ENCODE results near the gene OR4K2.
"Not testable (repeated sequence)": the region's sequence is repeated elsewhere in the genome, so short reads cannot be mapped to it uniquely, and the experiment has no call there.

Gene OR4K2, protein sequence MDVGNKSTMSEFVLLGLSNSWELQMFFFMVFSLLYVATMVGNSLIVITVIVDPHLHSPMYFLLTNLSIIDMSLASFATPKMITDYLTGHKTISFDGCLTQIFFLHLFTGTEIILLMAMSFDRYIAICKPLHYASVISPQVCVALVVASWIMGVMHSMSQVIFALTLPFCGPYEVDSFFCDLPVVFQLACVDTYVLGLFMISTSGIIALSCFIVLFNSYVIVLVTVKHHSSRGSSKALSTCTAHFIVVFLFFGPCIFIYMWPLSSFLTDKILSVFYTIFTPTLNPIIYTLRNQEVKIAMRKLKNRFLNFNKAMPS

GRCh38 chr14:19874842-19875241 lies at the start of gene OR4K2:
OR4K2 (plus strand) TSS chr14:19875142; CDS start chr14:19876268, 1,126 bp downstream.
- Histone ChIP-seq H3K27ac (ENCODE audit: low read depth, low read length) (no peak within 1 kb of the TSS), H3K9ac (ENCODE audit: low read length) (no peak within 1 kb of the TSS), H3K4me1 (ENCODE audit: control insufficient read depth, insufficient read depth, low read length) (no peaks in the 10 kb centered on the region), H3K4me3 (ENCODE audit: low read depth, low read length) (no peak within 1 kb of the TSS), H3K9me3 (ENCODE audit: control insufficient read depth, insufficient read depth, low read depth, low read length) (peaks cover 14% of the 10 kb centered on the region; the same call in 1 of the 2 replicates), H3K27me3 (ENCODE audit: control insufficient read depth, insufficient read depth, low read length) (no peaks in the 10 kb centered on the region; the same call in 1 of the 2 replicates), H3K36me3 (ENCODE audit: control insufficient read depth, insufficient read depth, low read length) (no peaks in the 10 kb centered on the region)

- H3K9me3 ChIP-seq (ENCODE audit: control insufficient read depth, insufficient read depth, low read depth, low read length): peaks cover 14% of the 10 kb centered on the region; the same call in 1 of the 2 replicates
- not testable (repeated sequence) for H3K36me3 ChIP-seq (ENCODE audit: control insufficient read depth, insufficient read depth, low read length); H3K9ac ChIP-seq (ENCODE audit: low read length); H3K27me3 ChIP-seq (ENCODE audit: control insufficient read depth, insufficient read depth, low read length); H3K4me3 ChIP-seq (ENCODE audit: low read depth, low read length); H3K4me1 ChIP-seq (ENCODE audit: control insufficient read depth, insufficient read depth, low read length); H3K27ac ChIP-seq (ENCODE audit: low read depth, low read length)
These were observed 47.2 kb upstream of the OR4K2 start for GRCh38 chr14:19827626-19828244.

DNA sequence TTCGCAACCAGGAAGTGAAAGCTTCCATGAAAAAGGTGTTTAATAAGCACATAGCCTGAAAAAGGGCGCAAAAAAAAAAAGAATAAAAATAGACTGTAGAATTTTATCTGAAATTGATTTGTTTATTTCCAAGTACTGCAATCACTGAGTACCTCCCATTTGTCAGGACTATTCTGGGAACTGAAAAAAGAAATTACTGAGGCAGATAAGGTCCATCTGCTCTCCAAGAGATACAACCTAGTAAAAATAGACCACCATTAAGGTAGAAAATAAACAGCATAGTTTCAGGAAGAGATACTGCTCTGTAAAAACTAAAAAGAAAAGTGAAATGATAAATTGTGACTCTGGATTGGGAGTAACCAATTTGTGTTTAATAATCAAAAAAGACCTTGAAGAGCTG lies 46.6 kb upstream of the OR4K2 start:
- peaks cover 14% of the 10 kb centered on the region; the same call in 1 of the 2 replicates for H3K9me3 ChIP-seq (ENCODE audit: control insufficient read depth, insufficient read depth, low read depth, low read length)
- H3K27me3 ChIP-seq (ENCODE audit: control insufficient read depth, insufficient read depth, low read length): no peaks in the 10 kb centered on the region
- no peak overlapping the region for H3K27ac ChIP-seq (ENCODE audit: low read depth, low read length)
- H3K9ac ChIP-seq (ENCODE audit: low read length): no peak overlapping the region
- no peak overlapping the region for H3K4me3 ChIP-seq (ENCODE audit: low read depth, low read length)
- no peaks in the 10 kb centered on the region for H3K4me1 ChIP-seq (ENCODE audit: control insufficient read depth, insufficient read depth, low read length)
- no peaks in the 10 kb centered on the region for H3K36me3 ChIP-seq (ENCODE audit: control insufficient read depth, insufficient read depth, low read length)

DNA sequence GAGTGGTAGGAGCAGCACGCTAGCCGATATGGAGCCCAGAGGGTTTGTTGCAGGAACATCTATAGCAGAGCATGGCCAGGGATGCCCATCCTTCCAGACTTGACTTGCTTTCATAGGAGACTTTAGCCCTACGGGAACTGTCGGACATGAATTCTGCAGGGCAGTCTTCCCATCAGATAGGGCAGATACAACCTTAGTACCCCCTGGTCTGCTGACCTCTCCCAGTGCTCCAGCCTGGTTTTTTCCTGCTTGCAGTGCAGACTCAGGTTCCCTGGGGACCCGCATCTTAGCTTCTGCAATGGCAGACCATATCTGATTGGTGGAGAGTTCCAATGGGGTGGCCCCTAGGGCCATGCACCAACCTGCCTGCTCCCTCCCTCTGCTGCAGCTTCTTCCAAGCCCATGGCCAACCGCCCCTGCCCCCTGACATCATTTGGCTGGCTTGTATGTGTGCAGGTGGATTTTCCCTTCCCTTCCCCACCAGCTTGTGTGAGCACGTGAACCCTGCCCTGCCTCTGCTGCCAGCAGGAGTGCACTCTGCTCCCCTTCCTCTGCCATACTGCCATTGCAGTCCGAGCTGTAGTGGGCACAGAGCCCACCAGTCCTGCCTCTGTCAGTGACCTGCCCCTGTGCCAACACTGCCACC lies 40.6 kb upstream of the OR4K2 start:
- not testable (repeated sequence) for H3K27ac ChIP-seq (ENCODE audit: low read depth, low read length); H3K36me3 ChIP-seq (ENCODE audit: control insufficient read depth, insufficient read depth, low read length); H3K27me3 ChIP-seq (ENCODE audit: control insufficient read depth, insufficient read depth, low read length); H3K4me1 ChIP-seq (ENCODE audit: control insufficient read depth, insufficient read depth, low read length); H3K9ac ChIP-seq (ENCODE audit: low read length); H3K4me3 ChIP-seq (ENCODE audit: low read depth, low read length)
- peaks cover 37% of the 10 kb centered on the region; the same call in 1 of the 2 replicates for H3K9me3 ChIP-seq (ENCODE audit: control insufficient read depth, insufficient read depth, low read depth, low read length)

GRCh38 chr14:19838433-19838832 lies 36.5 kb upstream of the OR4K2 start:
- H3K27me3 ChIP-seq (ENCODE audit: control insufficient read depth, insufficient read depth, low read length): no peaks in the 10 kb centered on the region; the same call in 1 of the 2 replicates
- no peak overlapping the region for H3K27ac ChIP-seq (ENCODE audit: low read depth, low read length)
- H3K4me3 ChIP-seq (ENCODE audit: low read depth, low read length): no peak overlapping the region
- H3K9ac ChIP-seq (ENCODE audit: low read length): no peak overlapping the region
- peaks cover 39% of the 10 kb centered on the region; the same call in 1 of the 2 replicates for H3K9me3 ChIP-seq (ENCODE audit: control insufficient read depth, insufficient read depth, low read depth, low read length)
- no peaks in the 10 kb centered on the region for H3K4me1 ChIP-seq (ENCODE audit: control insufficient read depth, insufficient read depth, low read length)
- no peaks in the 10 kb centered on the region for H3K36me3 ChIP-seq (ENCODE audit: control insufficient read depth, insufficient read depth, low read length)

DNA sequence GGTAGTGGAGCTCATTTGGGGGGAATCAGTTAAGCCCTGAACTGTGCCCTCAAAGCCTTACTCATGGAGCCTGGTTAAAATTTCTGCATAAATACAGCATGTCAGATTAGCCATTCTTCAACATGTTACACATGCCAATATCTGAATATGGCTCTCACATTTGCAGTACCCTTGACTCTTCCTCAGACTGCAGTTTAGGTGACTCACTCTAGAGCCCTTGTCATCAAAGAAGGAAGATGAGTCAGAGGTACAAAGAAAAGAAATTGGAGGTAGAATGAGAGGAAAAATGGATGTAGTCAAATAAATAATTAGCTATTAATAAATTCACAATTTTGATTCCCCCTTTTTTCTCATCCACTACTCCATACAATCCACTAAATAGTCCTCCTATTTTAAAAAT lies 23.6 kb upstream of the OR4K2 start:
- H3K36me3 ChIP-seq (ENCODE audit: control insufficient read depth, insufficient read depth, low read length): no peaks in the 10 kb centered on the region
- peaks cover 17% of the 10 kb centered on the region; the same call in 1 of the 2 replicates for H3K9me3 ChIP-seq (ENCODE audit: control insufficient read depth, insufficient read depth, low read depth, low read length)
- H3K4me3 ChIP-seq (ENCODE audit: low read depth, low read length): no peak overlapping the region
- no peaks in the 10 kb centered on the region for H3K27me3 ChIP-seq (ENCODE audit: control insufficient read depth, insufficient read depth, low read length)
- H3K9ac ChIP-seq (ENCODE audit: low read length): no peak overlapping the region
- no peaks in the 10 kb centered on the region for H3K4me1 ChIP-seq (ENCODE audit: control insufficient read depth, insufficient read depth, low read length)
- H3K27ac ChIP-seq (ENCODE audit: low read depth, low read length): no peak overlapping the region

DNA sequence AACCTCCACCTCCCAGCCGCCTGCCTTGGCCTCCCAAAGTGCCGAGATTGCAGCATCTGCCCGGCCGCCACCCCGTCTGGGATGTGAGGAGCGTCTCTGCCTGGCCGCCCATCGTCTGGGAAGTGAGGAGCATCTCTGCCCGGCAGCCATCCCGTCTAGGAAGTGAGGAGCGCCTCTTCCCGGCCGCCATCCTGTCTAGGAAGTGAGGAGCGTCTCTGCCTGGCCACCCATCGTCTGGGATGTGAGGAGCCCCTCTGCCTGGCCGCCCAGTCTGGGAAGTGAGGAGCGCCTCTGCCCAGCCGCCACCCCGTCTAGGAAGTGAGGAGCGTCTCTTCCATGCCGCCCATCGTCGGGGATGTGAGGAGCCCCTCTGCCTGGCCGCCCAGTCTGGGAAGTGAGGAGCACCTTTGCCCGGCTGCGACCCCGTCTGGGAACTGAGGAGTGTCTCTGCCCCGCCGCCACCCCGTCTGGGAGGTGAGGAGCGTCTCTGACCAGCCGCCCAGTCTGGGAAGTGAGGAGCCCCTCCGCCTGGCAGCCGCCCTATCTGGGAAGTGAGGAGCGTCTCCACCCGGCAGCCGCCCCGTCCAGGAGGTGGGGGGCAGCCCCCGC lies 8.8 kb upstream of the OR4K2 start:
- not testable (repeated sequence) for H3K4me3 ChIP-seq (ENCODE audit: low read depth, low read length); H3K36me3 ChIP-seq (ENCODE audit: control insufficient read depth, insufficient read depth, low read length); H3K9ac ChIP-seq (ENCODE audit: low read length); H3K27ac ChIP-seq (ENCODE audit: low read depth, low read length); H3K27me3 ChIP-seq (ENCODE audit: control insufficient read depth, insufficient read depth, low read length); H3K4me1 ChIP-seq (ENCODE audit: control insufficient read depth, insufficient read depth, low read length)
- H3K9me3 ChIP-seq (ENCODE audit: control insufficient read depth, insufficient read depth, low read depth, low read length): peaks cover 36% of the 10 kb centered on the region; the same call in 1 of the 2 replicates

DNA sequence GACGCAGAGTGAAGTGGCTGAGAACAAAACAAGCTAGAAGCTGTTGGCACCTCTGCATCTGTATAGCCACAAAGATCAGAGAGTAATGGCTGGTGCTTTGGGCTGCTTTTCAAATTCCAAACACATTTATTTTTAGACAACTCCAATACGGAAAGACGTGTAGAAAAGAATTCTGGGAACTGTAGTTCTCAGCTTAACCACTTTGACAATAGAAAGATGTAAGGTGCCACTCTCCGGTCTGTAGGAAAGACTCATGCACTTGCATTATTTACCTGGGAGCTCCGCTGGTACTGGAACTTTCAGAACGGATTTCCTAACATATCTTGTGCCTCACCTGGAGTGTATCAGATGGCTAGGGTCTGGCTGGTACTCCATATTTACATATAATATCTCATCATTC lies 1.8 kb upstream of the OR4K2 start:
- no peaks in the 10 kb centered on the region; the same call in 1 of the 2 replicates for H3K27me3 ChIP-seq (ENCODE audit: control insufficient read depth, insufficient read depth, low read length)
- H3K9me3 ChIP-seq (ENCODE audit: control insufficient read depth, insufficient read depth, low read depth, low read length): peaks cover 23% of the 10 kb centered on the region; the same call in 1 of the 2 replicates
- no peak overlapping the region for H3K9ac ChIP-seq (ENCODE audit: low read length)
- H3K4me3 ChIP-seq (ENCODE audit: low read depth, low read length): peak overlapping the region; percentile 46; the same call in 1 of the 2 replicates
- H3K36me3 ChIP-seq (ENCODE audit: control insufficient read depth, insufficient read depth, low read length): no peaks in the 10 kb centered on the region
- H3K27ac ChIP-seq (ENCODE audit: low read depth, low read length): no peak overlapping the region
- H3K4me1 ChIP-seq (ENCODE audit: control insufficient read depth, insufficient read depth, low read length): no peaks in the 10 kb centered on the region

GRCh38 chr14:19878029-19878642 lies 3.2 kb downstream of the OR4K2 start:
- H3K4me3 ChIP-seq (ENCODE audit: low read depth, low read length): no peak overlapping the region
- H3K4me1 ChIP-seq (ENCODE audit: control insufficient read depth, insufficient read depth, low read length): no peaks in the 10 kb centered on the region
- H3K9ac ChIP-seq (ENCODE audit: low read length): no peak overlapping the region
- no peak overlapping the region for H3K27ac ChIP-seq (ENCODE audit: low read depth, low read length)
- no peaks in the 10 kb centered on the region; the same call in 1 of the 2 replicates for H3K27me3 ChIP-seq (ENCODE audit: control insufficient read depth, insufficient read depth, low read length)
- H3K9me3 ChIP-seq (ENCODE audit: control insufficient read depth, insufficient read depth, low read depth, low read length): peaks cover 17% of the 10 kb centered on the region; the same call in 1 of the 2 replicates
- no peaks in the 10 kb centered on the region for H3K36me3 ChIP-seq (ENCODE audit: control insufficient read depth, insufficient read depth, low read length)

DNA sequence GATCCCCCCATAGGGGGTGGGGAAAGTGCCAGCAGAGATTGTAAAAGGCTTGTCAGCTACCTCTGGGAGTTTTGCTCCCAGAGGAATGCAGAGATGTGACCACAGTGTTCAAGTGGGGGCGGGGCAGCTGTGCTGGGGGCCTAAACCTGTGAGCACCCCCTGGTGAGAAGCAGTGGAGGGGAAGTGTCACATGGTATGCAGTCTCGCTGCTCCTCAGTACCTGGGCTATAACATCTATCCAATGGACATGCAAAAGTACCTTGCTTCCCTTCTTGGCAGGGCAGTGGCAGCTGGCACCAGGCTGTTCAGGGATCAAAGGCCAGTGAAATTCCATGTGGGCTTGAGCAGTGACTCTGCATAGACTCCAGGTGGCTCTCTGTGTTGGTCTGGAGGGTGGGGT lies 20.3 kb downstream of the OR4K2 start:
- Histone ChIP-seq H3K4me3 (ENCODE audit: low read depth, low read length) (no peak overlapping the region), H3K36me3 (ENCODE audit: control insufficient read depth, insufficient read depth, low read length) (no peaks in the 10 kb centered on the region), H3K27ac (ENCODE audit: low read depth, low read length) (no peak overlapping the region), H3K9me3 (ENCODE audit: control insufficient read depth, insufficient read depth, low read depth, low read length) (peaks cover 55% of the 10 kb centered on the region; the same call in 1 of the 2 replicates), H3K9ac (ENCODE audit: low read length) (no peak overlapping the region), H3K4me1 (ENCODE audit: control insufficient read depth, insufficient read depth, low read length) (no peaks in the 10 kb centered on the region; the same call in 1 of the 2 replicates), H3K27me3 (ENCODE audit: control insufficient read depth, insufficient read depth, low read length) (no peaks in the 10 kb centered on the region)
